ENCODE data around the gene PLAU.

DNA sequence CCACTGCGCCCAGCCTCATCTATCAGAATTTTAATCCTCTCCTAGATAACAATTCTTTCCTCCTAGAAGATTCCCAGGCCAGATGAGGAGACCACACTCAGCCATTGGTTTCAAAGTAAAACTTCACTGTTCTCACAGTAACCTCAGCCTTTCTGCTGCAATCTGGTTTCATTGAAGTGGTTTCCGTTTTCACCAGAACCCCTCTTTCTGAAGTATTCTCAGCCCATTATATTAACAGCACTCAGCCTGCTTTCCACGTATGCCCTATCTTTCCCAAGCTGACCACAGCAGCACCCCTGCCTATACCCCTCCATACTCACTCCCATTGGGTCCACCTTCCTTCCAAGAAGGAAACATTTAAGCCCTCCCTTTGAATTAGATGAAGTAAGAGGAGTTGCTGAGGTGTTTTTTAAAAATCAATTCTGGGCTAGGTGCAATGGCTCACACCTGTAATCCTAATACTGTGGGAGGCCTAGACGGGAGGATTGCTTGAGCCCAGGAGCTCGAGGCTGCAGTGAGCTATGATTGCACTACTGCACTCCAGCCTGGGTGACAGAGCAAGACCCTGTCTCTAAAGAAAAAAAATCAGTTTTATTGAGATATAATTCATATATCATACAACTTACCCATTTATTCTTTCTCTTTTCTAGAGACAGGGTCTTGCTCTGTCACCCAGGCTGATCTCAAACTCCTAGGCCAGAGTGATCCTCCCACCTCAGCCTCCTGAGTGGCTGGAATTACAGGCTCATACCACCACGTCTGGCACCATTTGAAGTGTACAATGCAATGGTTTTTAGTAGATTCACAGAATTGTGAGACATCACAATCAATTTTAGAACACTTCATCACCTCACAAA lies 11.3 kb downstream of the PLAU start:
- TF ChIP-seq EZH2 (IDR thresholded peaks at IDR 0.05; ENCODE audit: low read depth, unreplicated experiment) (no peak), NANOG (IDR thresholded peaks at IDR 0.05; ENCODE audit: borderline replicate concordance) (no peak), EZH2phosphoT487 (IDR thresholded peaks at IDR 0.05; ENCODE audit: unreplicated experiment) (no peak), CREB1 (CRISPR knock-in tag; IDR thresholded peaks at IDR 0.05; ENCODE audit: low read depth) (no peak)
- TF ChIP-seq, protein P1, sequence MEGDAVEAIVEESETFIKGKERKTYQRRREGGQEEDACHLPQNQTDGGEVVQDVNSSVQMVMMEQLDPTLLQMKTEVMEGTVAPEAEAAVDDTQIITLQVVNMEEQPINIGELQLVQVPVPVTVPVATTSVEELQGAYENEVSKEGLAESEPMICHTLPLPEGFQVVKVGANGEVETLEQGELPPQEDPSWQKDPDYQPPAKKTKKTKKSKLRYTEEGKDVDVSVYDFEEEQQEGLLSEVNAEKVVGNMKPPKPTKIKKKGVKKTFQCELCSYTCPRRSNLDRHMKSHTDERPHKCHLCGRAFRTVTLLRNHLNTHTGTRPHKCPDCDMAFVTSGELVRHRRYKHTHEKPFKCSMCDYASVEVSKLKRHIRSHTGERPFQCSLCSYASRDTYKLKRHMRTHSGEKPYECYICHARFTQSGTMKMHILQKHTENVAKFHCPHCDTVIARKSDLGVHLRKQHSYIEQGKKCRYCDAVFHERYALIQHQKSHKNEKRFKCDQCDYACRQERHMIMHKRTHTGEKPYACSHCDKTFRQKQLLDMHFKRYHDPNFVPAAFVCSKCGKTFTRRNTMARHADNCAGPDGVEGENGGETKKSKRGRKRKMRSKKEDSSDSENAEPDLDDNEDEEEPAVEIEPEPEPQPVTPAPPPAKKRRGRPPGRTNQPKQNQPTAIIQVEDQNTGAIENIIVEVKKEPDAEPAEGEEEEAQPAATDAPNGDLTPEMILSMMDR (conservative IDR thresholded peaks at IDR 0.05; ENCODE audit: low read depth in 2 of 2) = no peak
- TF ChIP-seq, protein P2, sequence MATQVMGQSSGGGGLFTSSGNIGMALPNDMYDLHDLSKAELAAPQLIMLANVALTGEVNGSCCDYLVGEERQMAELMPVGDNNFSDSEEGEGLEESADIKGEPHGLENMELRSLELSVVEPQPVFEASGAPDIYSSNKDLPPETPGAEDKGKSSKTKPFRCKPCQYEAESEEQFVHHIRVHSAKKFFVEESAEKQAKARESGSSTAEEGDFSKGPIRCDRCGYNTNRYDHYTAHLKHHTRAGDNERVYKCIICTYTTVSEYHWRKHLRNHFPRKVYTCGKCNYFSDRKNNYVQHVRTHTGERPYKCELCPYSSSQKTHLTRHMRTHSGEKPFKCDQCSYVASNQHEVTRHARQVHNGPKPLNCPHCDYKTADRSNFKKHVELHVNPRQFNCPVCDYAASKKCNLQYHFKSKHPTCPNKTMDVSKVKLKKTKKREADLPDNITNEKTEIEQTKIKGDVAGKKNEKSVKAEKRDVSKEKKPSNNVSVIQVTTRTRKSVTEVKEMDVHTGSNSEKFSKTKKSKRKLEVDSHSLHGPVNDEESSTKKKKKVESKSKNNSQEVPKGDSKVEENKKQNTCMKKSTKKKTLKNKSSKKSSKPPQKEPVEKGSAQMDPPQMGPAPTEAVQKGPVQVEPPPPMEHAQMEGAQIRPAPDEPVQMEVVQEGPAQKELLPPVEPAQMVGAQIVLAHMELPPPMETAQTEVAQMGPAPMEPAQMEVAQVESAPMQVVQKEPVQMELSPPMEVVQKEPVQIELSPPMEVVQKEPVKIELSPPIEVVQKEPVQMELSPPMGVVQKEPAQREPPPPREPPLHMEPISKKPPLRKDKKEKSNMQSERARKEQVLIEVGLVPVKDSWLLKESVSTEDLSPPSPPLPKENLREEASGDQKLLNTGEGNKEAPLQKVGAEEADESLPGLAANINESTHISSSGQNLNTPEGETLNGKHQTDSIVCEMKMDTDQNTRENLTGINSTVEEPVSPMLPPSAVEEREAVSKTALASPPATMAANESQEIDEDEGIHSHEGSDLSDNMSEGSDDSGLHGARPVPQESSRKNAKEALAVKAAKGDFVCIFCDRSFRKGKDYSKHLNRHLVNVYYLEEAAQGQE (IDR thresholded peaks at IDR 0.05; ENCODE audit: unreplicated experiment) = no peak
- TF ChIP-seq, protein P3, sequence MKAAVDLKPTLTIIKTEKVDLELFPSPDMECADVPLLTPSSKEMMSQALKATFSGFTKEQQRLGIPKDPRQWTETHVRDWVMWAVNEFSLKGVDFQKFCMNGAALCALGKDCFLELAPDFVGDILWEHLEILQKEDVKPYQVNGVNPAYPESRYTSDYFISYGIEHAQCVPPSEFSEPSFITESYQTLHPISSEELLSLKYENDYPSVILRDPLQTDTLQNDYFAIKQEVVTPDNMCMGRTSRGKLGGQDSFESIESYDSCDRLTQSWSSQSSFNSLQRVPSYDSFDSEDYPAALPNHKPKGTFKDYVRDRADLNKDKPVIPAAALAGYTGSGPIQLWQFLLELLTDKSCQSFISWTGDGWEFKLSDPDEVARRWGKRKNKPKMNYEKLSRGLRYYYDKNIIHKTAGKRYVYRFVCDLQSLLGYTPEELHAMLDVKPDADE (IDR thresholded peaks at IDR 0.05) = no peak
